OCI-LY7 (cell line): ENCODE results near the gene LILRA5. TPM values are rescaled to one million over a fixed set of nuclear protein-coding genes. Genes with fewer than 3 reads are reported as not detected.

Experiments used
- BruUV-seq: library from RNA; stranded (reverse); fragments of 400-500 nt; replicated peaks from 2 replicates; lab custom pipeline; 2021; lab: Mats Ljungman, UMichigan
- CTCF ChIA-PET: fragments of 300-600 bp; sonication (Branson Sonifier 250); formaldehyde crosslinking; loops from one replicate; lab custom pipeline; 2022; ENCODE audit warnings: antibody characterized with exemption; ENCODE audit not compliant: unreplicated experiment; lab: Charles Lee
- POLR2A ChIA-PET: fragments of 300-600 bp; sonication (Branson Sonifier 250); formaldehyde crosslinking; loops from one replicate; lab custom pipeline; 2022; ENCODE audit warnings: antibody characterized with exemption; lab: Charles Lee
- DNase-seq: peaks from one replicate; pipeline ENCODE4 v3.0.0-alpha.2; 2015; ENCODE audit warnings: low spot score
- H2AFZ ChIP-seq: fragments of 200-600 bp; sonication (generic), shearing (Covaris generic); 2 replicates; pipeline ENCODE4 v1.6.1; 2014; ENCODE audit warnings: mild to moderate bottlenecking, antibody characterized with exemption, low read length, moderate library complexity
- H3K27ac ChIP-seq: fragments of 200-600 bp; sonication (generic); 2 replicates; pipeline ENCODE4 v1.5.1; 2014; ENCODE audit warnings: mixed run types, low read depth, mild to moderate bottlenecking, moderate library complexity, low read length, inconsistent platforms; ENCODE audit not compliant: poor library complexity, severe bottlenecking
- H3K36me3 ChIP-seq: fragments of 200-600 bp; sonication (generic); 2 replicates; pipeline ENCODE4 v1.6.1; 2014; ENCODE audit warnings: mild to moderate bottlenecking, antibody characterized with exemption, low read length, moderate library complexity, mixed read lengths; ENCODE audit not compliant: insufficient read depth
- H3K4me1 ChIP-seq: fragments of 200-600 bp; sonication (generic); 2 replicates; pipeline ENCODE4 v1.5.1; 2014; ENCODE audit warnings: mild to moderate bottlenecking, low read length; ENCODE audit not compliant: insufficient read depth, poor library complexity, severe bottlenecking
- H3K4me2 ChIP-seq: fragments of 200-600 bp; sonication (generic); 2 replicates; pipeline ENCODE4 v1.6.1; 2014; ENCODE audit warnings: mild to moderate bottlenecking, low read length
- H3K4me3 ChIP-seq: fragments of 200-600 bp; sonication (generic); 2 replicates; pipeline ENCODE4 v1.5.1; 2014; ENCODE audit warnings: mild to moderate bottlenecking, low read depth, low read length; ENCODE audit not compliant: poor library complexity, severe bottlenecking
- H3K79me2 ChIP-seq: fragments of 200-600 bp; sonication (generic); 2 replicates; pipeline ENCODE4 v1.6.1; 2016; ENCODE audit warnings: low read depth, mild to moderate bottlenecking, low read length, moderate library complexity, mixed read lengths; ENCODE audit not compliant: insufficient read depth
- H3K9me2 ChIP-seq: fragments of 200-600 bp; sonication (generic); 2 replicates; pipeline ENCODE4 v1.6.1; 2016; ENCODE audit warnings: mild to moderate bottlenecking, low read length, mixed read lengths; ENCODE audit not compliant: insufficient read depth
- H3K9me3 ChIP-seq: fragments of 200-600 bp; sonication (generic); 2 replicates; pipeline ENCODE4 v1.6.1; 2014; ENCODE audit warnings: mild to moderate bottlenecking, mixed run types, low read length, mixed read lengths
- H4K20me1 ChIP-seq: fragments of 200-600 bp; sonication (generic); 2 replicates; pipeline ENCODE4 v1.6.1; 2014; ENCODE audit warnings: mild to moderate bottlenecking, antibody characterized with exemption, low read length, moderate library complexity, mixed read lengths; ENCODE audit not compliant: insufficient read depth
- CTCF ChIP-seq: fragments of 200-600 bp; sonication (generic); conservative IDR thresholded peaks from 2 replicates; pipeline ENCODE4 v1.5.1; 2014; ENCODE audit warnings: mild to moderate bottlenecking, antibody characterized with exemption, low read length, moderate library complexity, mixed read lengths
- EZH2phosphoT487 ChIP-seq: fragments of 200-600 bp; sonication (generic); IDR thresholded peaks from 2 replicates; pipeline ENCODE4 v1.6.1; 2018; ENCODE audit warnings: low read depth, borderline replicate concordance, mild to moderate bottlenecking, mixed run types, antibody characterized with exemption, low read length, moderate library complexity, mixed read lengths
- intact Hi-C: fragments of 100-400 bp; cut with micrococcal nuclease; formaldehyde crosslinking; loops from one replicate; pipeline ENCODE4 v1.10.0; 2022; ENCODE audit not compliant: unreplicated experiment
- microRNA-seq: library from miRNA; unstranded; fragments of <30 nt; microRNA quantifications from one replicate; pipeline ENCODE4 v1.2.0, GENCODE V29; 2022; ENCODE audit warnings: borderline replicate concordance
- small RNA-seq: library from RNA; depleted of rRNA; stranded (forward); fragments of <200 nt; gene quantifications from one replicate; pipeline ENCODE3, GENCODE V24; 2014
- total RNA-seq, 2 experiments: library from RNA; depleted of rRNA in 1 of 2; stranded (reverse); fragments of >200 nt in 1 of 2; shearing (Covaris generic) in 1 of 2; gene quantifications; 2 replicates each; pipeline ENCODE4 v1.2.3, GENCODE V29; 2014 to 2022

LILRA5 gene
- total RNA-seq, 2 experiments from 2014 or later, result not detected

- POLR2A ChIA-PET, result no interaction called here
- BruUV-seq, result no TSS peak
- Histone ChIP-seq H3K9me2 (no peaks in the 10 kb centered on the region), H3K9me3 (no peaks in the 10 kb centered on the region), H3K4me1 (no peaks in the 10 kb centered on the region), H3K36me3 (no peaks in the 10 kb centered on the region), H3K27ac (no peak overlapping the region), H3K79me2 (no peaks in the 10 kb centered on the region), H4K20me1 (no peaks in the 10 kb centered on the region), H3K4me3 (no peak overlapping the region), H2AFZ (no peak overlapping the region), H3K4me2 (no peak overlapping the region)
- intact Hi-C loops, result no loop called here
- CTCF ChIA-PET, result no interaction called here
- no peak for DNase-seq
- TF ChIP-seq EZH2phosphoT487 (no peak), CTCF (no peak)
Observed at GRCh38 chr19:54262470-54262869, 50.5 kb downstream of the LILRA5 start.

DNA sequence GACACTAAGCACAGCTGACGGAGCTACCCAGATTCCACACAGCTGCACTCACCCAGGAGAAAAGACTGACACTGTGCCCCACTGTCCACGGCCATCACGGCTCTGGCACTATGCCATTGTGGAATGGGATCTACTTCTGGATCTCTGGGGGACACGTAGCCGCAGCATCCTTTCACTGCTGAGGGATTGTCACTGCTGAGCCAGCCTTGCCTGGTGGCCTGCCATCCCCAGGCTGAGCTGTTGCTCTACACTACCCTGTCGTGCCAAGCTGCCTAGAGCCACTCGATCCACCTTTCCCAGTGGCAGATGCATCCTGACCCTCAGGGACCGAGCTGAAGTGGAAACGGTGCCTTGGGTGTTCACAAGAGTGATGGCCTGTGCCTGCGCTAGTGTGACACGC lies 50.9 kb downstream of the LILRA5 start:
- intact Hi-C loops, result no loop called here
- DNase-seq, result no peak
- no peaks in the 10 kb centered on the region for H3K36me3 ChIP-seq
- H3K4me1 ChIP-seq, result no peaks in the 10 kb centered on the region
- TF ChIP-seq EZH2phosphoT487 (no peak), CTCF (no peak)
- no peak overlapping the region for H3K27ac ChIP-seq
- no peaks in the 10 kb centered on the region for H3K9me3 ChIP-seq
- H3K79me2 ChIP-seq, result no peaks in the 10 kb centered on the region
- no peaks in the 10 kb centered on the region for H4K20me1 ChIP-seq
- BruUV-seq, result no TSS peak
- no peak overlapping the region for H2AFZ ChIP-seq
- CTCF ChIA-PET, result no interaction called here
- H3K4me2 ChIP-seq, result no peak overlapping the region
- H3K4me3 ChIP-seq, result no peak overlapping the region
- POLR2A ChIA-PET, result no interaction called here
- no peaks in the 10 kb centered on the region for H3K9me2 ChIP-seq

GRCh38 chr19:54257116-54257480 lies 55.9 kb downstream of the LILRA5 start, which contains the start of gene LILRB5:
Gene LILRB5, minus strand, starts transcription at chr19:54257273. Its CDS starts 80 bp downstream, at chr19:54257193.
- Histone ChIP-seq H3K36me3 (no peaks in the 10 kb centered on the region), H3K79me2 (no peaks in the 10 kb centered on the region), H4K20me1 (no peaks in the 10 kb centered on the region), H3K27ac (no peak within 1 kb of the TSS), H3K4me1 (no peaks in the 10 kb centered on the region), H2AFZ (no peak within 1 kb of the TSS), H3K4me3 (no peak within 1 kb of the TSS), H3K4me2 (no peak within 1 kb of the TSS), H3K9me2 (no peaks in the 10 kb centered on the region), H3K9me3 (no peaks in the 10 kb centered on the region)
- BruUV-seq, result no TSS peak
- DNase-seq, result no peak
- POLR2A ChIA-PET, result no interaction called here
- intact Hi-C loops, result no loop called here
- TF ChIP-seq CTCF (no peak), EZH2phosphoT487 (no peak)
- CTCF ChIA-PET, result interaction anchor here (0.8 kb wide), 1 partner anchor 25 kb away, joined by 3 read pairs; no protein-coding TSS in a partner anchor

Small RNA genes lying within 50 kb of the gene (microRNA-seq; reads per million reads assigned to microRNA genes)
- gene MIR4752, result not detected

Small RNA genes lying within 50 kb of the gene (small RNA-seq; reads per million reads assigned to genes)
- gene AC245884.12 (not detected), gene MIR4752 (not detected), gene RNU6-1307P (not detected)

Other genes starting within 250 kb of the LILRA5 start
- not detected in 2 replicates for gene VSTM1, start 249.3 kb downstream of the LILRA5 start, total RNA-seq (2014; rRNA removed; shearing (Covaris generic))
- not detected in 2 replicates for gene VSTM1, start 249.3 kb downstream of the LILRA5 start, total RNA-seq (2022)
- gene TARM1, start 231.8 kb downstream of the LILRA5 start, total RNA-seq (2014; rRNA removed; shearing (Covaris generic)), result not detected in 2 replicates
- not detected in 2 replicates for gene TARM1, start 231.8 kb downstream of the LILRA5 start, total RNA-seq (2022)
- 0.15 and 0.32 TPM in 2 replicates for gene OSCAR, start 212.4 kb downstream of the LILRA5 start, total RNA-seq (2014; rRNA removed; shearing (Covaris generic))
- 0.39 TPM in 1 of 2 replicates, not detected in the other for gene OSCAR, start 212.4 kb downstream of the LILRA5 start, total RNA-seq (2022)
- gene NDUFA3, start 210.3 kb downstream of the LILRA5 start, total RNA-seq (2014; rRNA removed; shearing (Covaris generic)), result 32.0 and 92.4 TPM in 2 replicates
- gene NDUFA3, start 210.3 kb downstream of the LILRA5 start, total RNA-seq (2022), result 86.3 and 98.2 TPM in 2 replicates
- gene TFPT, start 197.5 kb downstream of the LILRA5 start, total RNA-seq (2014; rRNA removed; shearing (Covaris generic)), result 17.2 and 30.1 TPM in 2 replicates
- 17.4 and 20.2 TPM in 2 replicates for gene TFPT, start 197.5 kb downstream of the LILRA5 start, total RNA-seq (2022)
- 50.9 and 53.0 TPM in 2 replicates for gene PRPF31, start 197.4 kb downstream of the LILRA5 start, total RNA-seq (2014; rRNA removed; shearing (Covaris generic))
- 47.3 and 47.8 TPM in 2 replicates for gene PRPF31, start 197.4 kb downstream of the LILRA5 start, total RNA-seq (2022)
- 15.2 and 18.4 TPM in 2 replicates for gene CNOT3, start 175.4 kb downstream of the LILRA5 start, total RNA-seq (2014; rRNA removed; shearing (Covaris generic))
- gene CNOT3, start 175.4 kb downstream of the LILRA5 start, total RNA-seq (2022), result 54.8 and 65.1 TPM in 2 replicates
- 8.0 TPM in 2 replicates for gene LENG1, start 153.4 kb downstream of the LILRA5 start, total RNA-seq (2014; rRNA removed; shearing (Covaris generic))
- 4.7 and 5.1 TPM in 2 replicates for gene LENG1, start 153.4 kb downstream of the LILRA5 start, total RNA-seq (2022)
- gene TMC4, start 140.0 kb downstream of the LILRA5 start, total RNA-seq (2014; rRNA removed; shearing (Covaris generic)), result not detected in 2 replicates
- gene TMC4, start 140.0 kb downstream of the LILRA5 start, total RNA-seq (2022), result not detected in 2 replicates
- 15.6 and 18.1 TPM in 2 replicates for gene MBOAT7, start 123.6 kb downstream of the LILRA5 start, total RNA-seq (2014; rRNA removed; shearing (Covaris generic))
- gene MBOAT7, start 123.6 kb downstream of the LILRA5 start, total RNA-seq (2022), result 25.0 and 30.2 TPM in 2 replicates
- gene TSEN34, start 121.9 kb downstream of the LILRA5 start, total RNA-seq (2014; rRNA removed; shearing (Covaris generic)), result 19.3 and 23.6 TPM in 2 replicates
- 15.3 and 16.7 TPM in 2 replicates for gene TSEN34, start 121.9 kb downstream of the LILRA5 start, total RNA-seq (2022)
- 4,033 and 5,482 TPM in 2 replicates for gene RPS9, start 112.3 kb downstream of the LILRA5 start, total RNA-seq (2014; rRNA removed; shearing (Covaris generic))
- gene RPS9, start 112.3 kb downstream of the LILRA5 start, total RNA-seq (2022), result 1,267 and 1,285 TPM in 2 replicates
- gene LILRB3, start 90.2 kb downstream of the LILRA5 start, total RNA-seq (2014; rRNA removed; shearing (Covaris generic)), result not detected in 2 replicates
- gene LILRB3, start 90.2 kb downstream of the LILRA5 start, total RNA-seq (2022), result not detected in 2 replicates
- not detected in 2 replicates for gene LILRA6, start 70.4 kb downstream of the LILRA5 start, total RNA-seq (2014; rRNA removed; shearing (Covaris generic))
- gene LILRA6, start 70.4 kb downstream of the LILRA5 start, total RNA-seq (2022), result not detected in 2 replicates
- not detected in 2 replicates for gene LILRB5, start 55.9 kb downstream of the LILRA5 start, total RNA-seq (2014; rRNA removed; shearing (Covaris generic))
- gene LILRB5, start 55.9 kb downstream of the LILRA5 start, total RNA-seq (2022), result not detected in 2 replicates
- gene LILRB2, start 32.1 kb downstream of the LILRA5 start, total RNA-seq (2014; rRNA removed; shearing (Covaris generic)), result not detected in 2 replicates
- gene LILRB2, start 32.1 kb downstream of the LILRA5 start, total RNA-seq (2022), result not detected in 2 replicates
- not detected in 2 replicates for gene LILRA4, start 26.0 kb upstream of the LILRA5 start, total RNA-seq (2014; rRNA removed; shearing (Covaris generic))
- not detected in 2 replicates for gene LILRA4, start 26.0 kb upstream of the LILRA5 start, total RNA-seq (2022)
- gene LAIR1, start 51.8 kb upstream of the LILRA5 start, total RNA-seq (2014; rRNA removed; shearing (Covaris generic)), result not detected in 2 replicates
- 3.9 and 4.3 TPM in 2 replicates for gene LAIR1, start 51.8 kb upstream of the LILRA5 start, total RNA-seq (2022)
- gene TTYH1, start 102.3 kb upstream of the LILRA5 start, total RNA-seq (2014; rRNA removed; shearing (Covaris generic)), result not detected in 2 replicates
- gene TTYH1, start 102.3 kb upstream of the LILRA5 start, total RNA-seq (2022), result 0.53 TPM in 1 of 2 replicates, not detected in the other
- 55.7 and 63.2 TPM in 2 replicates for gene LENG8, start 136.0 kb upstream of the LILRA5 start, total RNA-seq (2014; rRNA removed; shearing (Covaris generic))
- 137 and 170 TPM in 2 replicates for gene LENG8, start 136.0 kb upstream of the LILRA5 start, total RNA-seq (2022)
- gene LENG9, start 150.6 kb upstream of the LILRA5 start, total RNA-seq (2014; rRNA removed; shearing (Covaris generic)), result 4.1 and 6.0 TPM in 2 replicates
- gene LENG9, start 150.6 kb upstream of the LILRA5 start, total RNA-seq (2022), result 1.8 and 3.6 TPM in 2 replicates
- gene CDC42EP5, start 160.1 kb upstream of the LILRA5 start, total RNA-seq (2014; rRNA removed; shearing (Covaris generic)), result not detected in 2 replicates
- not detected in 2 replicates for gene CDC42EP5, start 160.1 kb upstream of the LILRA5 start, total RNA-seq (2022)
- gene LAIR2, start 189.7 kb upstream of the LILRA5 start, total RNA-seq (2014; rRNA removed; shearing (Covaris generic)), result not detected in 2 replicates
- gene LAIR2, start 189.7 kb upstream of the LILRA5 start, total RNA-seq (2022), result not detected in 2 replicates